H1 (cell line): ENCODE results near the gene FAU. TPM values are rescaled to one million over a fixed set of nuclear protein-coding genes. Genes with fewer than 3 reads are reported as not detected.

ENCODE experiments used
- CTCF ChIA-PET: fragments of 300-600 bp; sonication (Branson Sonifier 250); formaldehyde crosslinking; loops from one replicate; lab custom pipeline; 2021; ENCODE audit not compliant: partially characterized antibody; lab: Charles Lee
- POLR2A ChIA-PET: fragments of 300-600 bp; sonication (Branson Sonifier 250); formaldehyde crosslinking; loops from one replicate; lab custom pipeline; 2021; ENCODE audit warnings: inconsistent platforms; ENCODE audit not compliant: partially characterized antibody; lab: Charles Lee
- DNase-seq, 2 experiments: peaks; one replicate each; pipeline versions ENCODE4 v3.0.0 to v3.0.0-alpha.2; 2010 to 2022; ENCODE audit warnings: low spot score in 2 of 2, low read depth in 1 of 2, mixed read lengths in 1 of 2
- FAIRE-seq: peaks from 2 replicates; lab custom pipeline; 2011; peaks lifted over from hg19 to GRCh38; lab: Jason Lieb, UNC
- H2AFZ ChIP-seq: 2 replicates; pipeline ENCODE4 v1.8.1; 2012; ENCODE audit warnings: low read length, inconsistent platforms
- H2AK5ac ChIP-seq: 2 replicates; pipeline ENCODE4 v1.6.1; 2013; ENCODE audit warnings: low read depth, low read length
- H2BK120ac ChIP-seq: replicated peaks from 2 replicates; pipeline ENCODE3; 2013; ENCODE audit warnings: low read depth, low read length, inconsistent platforms
- H2BK12ac ChIP-seq: 2 replicates; pipeline ENCODE4 v1.6.1; 2013; ENCODE audit warnings: low read depth, low read length
- H2BK15ac ChIP-seq: 2 replicates; pipeline ENCODE4 v1.6.1; 2013; ENCODE audit warnings: low read length
- H2BK20ac ChIP-seq: 2 replicates; pipeline ENCODE4 v1.6.1; 2013; ENCODE audit warnings: low read length
- H2BK5ac ChIP-seq: 2 replicates; pipeline ENCODE4 v1.6.1; 2013; ENCODE audit warnings: low read depth, low read length
- H3K14ac ChIP-seq: 2 replicates; pipeline ENCODE4 v1.6.1; 2013; ENCODE audit warnings: inconsistent platforms; ENCODE audit not compliant: insufficient read length
- H3K18ac ChIP-seq: 2 replicates; pipeline ENCODE4 v1.6.1; 2013; ENCODE audit warnings: low read length; ENCODE audit errors: extremely low read depth
- H3K23ac ChIP-seq: 2 replicates; pipeline ENCODE4 v1.6.1; 2013; ENCODE audit warnings: inconsistent platforms; ENCODE audit not compliant: insufficient read length
- H3K23me2 ChIP-seq: 2 replicates; pipeline ENCODE4 v1.6.1; 2013; ENCODE audit warnings: low read depth, low read length
- H3K27ac ChIP-seq: 2 replicates; pipeline ENCODE4 v1.6.1; 2011; ENCODE audit warnings: low read depth, low read length, inconsistent platforms
- H3K27me3 ChIP-seq, 4 experiments: replicated peaks in 1 of 4; 1 replicate in 1 of 4; 2 replicates in 3 of 4; pipeline versions ENCODE4 v1.6.1 to v1.8.1; 2011 to 2013; ENCODE audit warnings: low read length in 3 of 4, mild to moderate bottlenecking in 3 of 4, inconsistent platforms in 2 of 4, mixed read lengths in 2 of 4, moderate library complexity in 1 of 4; ENCODE audit not compliant: control insufficient read depth in 3 of 4, insufficient read depth in 3 of 4; ENCODE audit errors: extremely low read depth in 1 of 4
- H3K36me3 ChIP-seq, 4 experiments: 2 replicates each; pipeline versions ENCODE4 v1.6.1 to v1.8.1; 2011 to 2013; ENCODE audit warnings: mild to moderate bottlenecking in 4 of 4, low read length in 3 of 4, moderate library complexity in 2 of 4, control low read depth in 1 of 4, inconsistent platforms in 1 of 4; ENCODE audit not compliant: insufficient read depth in 4 of 4, control insufficient read depth in 2 of 4
- H3K4ac ChIP-seq: replicated peaks from 2 replicates; pipeline ENCODE3; 2013; ENCODE audit warnings: low read length, low read depth, mixed read lengths, inconsistent platforms; ENCODE audit not compliant: insufficient read length
- H3K4me1 ChIP-seq, 4 experiments: replicated peaks in 1 of 4; 1 replicate in 1 of 4; 2 replicates in 3 of 4; pipeline versions ENCODE4 v1.6.1 to v1.8.1; 2011 to 2013; ENCODE audit warnings: low read length in 3 of 4, inconsistent platforms in 2 of 4, mixed read lengths in 1 of 4; ENCODE audit not compliant: insufficient read depth in 4 of 4, control insufficient read depth in 3 of 4
- H3K4me2 ChIP-seq, 2 experiments: 2 replicates each; pipeline versions ENCODE4 v1.6.1 to v1.8.1; 2011 to 2013; ENCODE audit warnings: low read depth in 2 of 2, low read length in 2 of 2, control low read depth in 1 of 2, inconsistent platforms in 1 of 2, mild to moderate bottlenecking in 1 of 2; ENCODE audit not compliant: insufficient read depth in 1 of 2
- H3K4me3 ChIP-seq, 4 experiments: fragments of 200-600, 300-600 bp in 1 of 4; sonication (generic), shearing (Covaris generic), sonication (Bioruptor Twin) in 1 of 4; 2 replicates each; pipeline versions ENCODE4 v1.5.1 to v1.8.1; 2011 to 2016; ENCODE audit warnings: low read length in 4 of 4, low read depth in 3 of 4, control low read depth in 2 of 4, inconsistent platforms in 2 of 4, mild to moderate bottlenecking in 2 of 4, mixed read lengths in 1 of 4, moderate library complexity in 1 of 4; ENCODE audit not compliant: insufficient read depth in 2 of 4; ENCODE audit errors: extremely low read depth in 1 of 4
- H3K56ac ChIP-seq: replicated peaks from 2 replicates; pipeline ENCODE3; 2013; ENCODE audit warnings: low read depth, mild to moderate bottlenecking, mixed read lengths, low read length, inconsistent platforms; ENCODE audit not compliant: insufficient read length
- H3K79me1 ChIP-seq: 2 replicates; pipeline ENCODE4 v1.6.1; 2013; ENCODE audit warnings: low read depth, low read length, control low read depth
- H3K79me2 ChIP-seq, 2 experiments: 2 replicates each; pipeline versions ENCODE4 v1.6.1 to v1.8.1; 2012 to 2013; ENCODE audit warnings: low read length in 2 of 2, mild to moderate bottlenecking in 2 of 2, inconsistent platforms in 1 of 2; ENCODE audit not compliant: insufficient read depth in 2 of 2, control insufficient read depth in 1 of 2
- H3K9ac ChIP-seq, 4 experiments: replicated peaks in 1 of 4; 1 replicate in 1 of 4; 2 replicates in 3 of 4; pipeline versions ENCODE4 v1.6.1 to v1.8.1; 2011 to 2013; ENCODE audit warnings: low read depth in 3 of 4, low read length in 3 of 4, control low read depth in 2 of 4, mild to moderate bottlenecking in 2 of 4, moderate library complexity in 2 of 4, inconsistent platforms in 1 of 4; ENCODE audit errors: extremely low read depth in 1 of 4
- H3K9me3 ChIP-seq, 2 experiments: 2 replicates each; pipeline versions ENCODE4 v1.6.1 to v1.8.1; 2012 to 2013; ENCODE audit warnings: mild to moderate bottlenecking in 2 of 2, moderate library complexity in 2 of 2, control low read depth in 1 of 2, inconsistent platforms in 1 of 2, low read depth in 1 of 2, low read length in 1 of 2, mixed read lengths in 1 of 2; ENCODE audit not compliant: insufficient read depth in 2 of 2
- H4K20me1 ChIP-seq, 2 experiments: replicated peaks in 1 of 2; 2 replicates each; pipeline versions ENCODE3 to v1.8.1; 2011 to 2013; ENCODE audit warnings: inconsistent platforms in 2 of 2, low read length in 2 of 2, mild to moderate bottlenecking in 1 of 2; ENCODE audit not compliant: insufficient read depth in 2 of 2, control insufficient read depth in 1 of 2
- H4K5ac ChIP-seq: 2 replicates; pipeline ENCODE4 v1.6.1; 2013; ENCODE audit warnings: low read length, low read depth, mixed read lengths, inconsistent platforms; ENCODE audit not compliant: insufficient read length
- H4K8ac ChIP-seq: 2 replicates; pipeline ENCODE4 v1.8.0; 2013; ENCODE audit warnings: mild to moderate bottlenecking, moderate library complexity, low read length, inconsistent platforms; ENCODE audit not compliant: insufficient read depth; ENCODE audit errors: extremely low read depth
- H4K91ac ChIP-seq: replicated peaks from 2 replicates; pipeline ENCODE3; 2013; ENCODE audit warnings: low read length, mixed read lengths, inconsistent platforms; ENCODE audit not compliant: insufficient read length
- BRCA1 ChIP-seq: IDR thresholded peaks from 2 replicates; pipeline ENCODE4 v1.6.1; 2012; ENCODE audit warnings: low read depth, low read length, improper control_type of control experiment
- FOSL1 ChIP-seq: IDR thresholded peaks from 2 replicates; pipeline ENCODE4 v1.6.1; 2011; ENCODE audit warnings: mild to moderate bottlenecking, low read depth, low read length, moderate library complexity; ENCODE audit not compliant: insufficient read depth
- NANOG ChIP-seq: IDR thresholded peaks from 2 replicates; pipeline ENCODE4 v1.6.1; 2011; ENCODE audit warnings: low read length, low read depth, mild to moderate bottlenecking, inconsistent platforms; ENCODE audit not compliant: insufficient read depth, poor library complexity, severe bottlenecking
- POU5F1 ChIP-seq: IDR thresholded peaks from 2 replicates; pipeline ENCODE4 v1.6.1; 2011; ENCODE audit warnings: low read depth, mild to moderate bottlenecking, low read length, moderate library complexity
- RAD21 ChIP-seq, 2 experiments: IDR thresholded peaks in 1 of 2; conservative IDR thresholded peaks in 1 of 2; 2 replicates each; pipeline ENCODE4 v1.6.1; 2011; ENCODE audit warnings: low read depth in 2 of 2, low read length in 2 of 2, improper control_type of control experiment in 1 of 2, inconsistent platforms in 1 of 2, mild to moderate bottlenecking in 1 of 2, moderate library complexity in 1 of 2
- SP1 ChIP-seq: IDR thresholded peaks from 2 replicates; pipeline ENCODE4 v1.6.1; 2011; ENCODE audit warnings: low read depth, low read length
- WGBS, 2 experiments: shearing (Covaris generic) in 1 of 2; methylation state at CpG; one replicate each; pipeline versions ENCODE4 v1.1.6 to v1.1.7; 2013 to 2015; ENCODE audit warnings: low lambda C conversion rate in 2 of 2, mixed read lengths in 2 of 2, inconsistent platforms in 1 of 2, low coverage in 1 of 2, missing lambda C conversion rate in 1 of 2; ENCODE audit not compliant: insufficient replicate concordance in 2 of 2, insufficient coverage in 1 of 2, insufficient read length in 1 of 2; ENCODE audit errors: extremely low coverage in 1 of 2, missing lambda C conversion rate in 1 of 2; 5-methylcytosine and 5-hydroxymethylcytosine counted together
- polyA plus RNA-seq, 7 experiments: library from polyadenylated mRNA; depleted of rRNA in 3 of 7; stranded (reverse) in 5 of 7; unstranded in 2 of 7; fragments of >200 nt in 5 of 7; fragments of 200-250 nt in 2 of 7; gene quantifications; 1 replicate in 5 of 7; 2 replicates in 1 of 7; 4 replicates in 1 of 7; pipeline versions ENCODE4 v1.2.1 to v1.2.3, GENCODE V29; 2011 to 2013; ENCODE audit warnings: missing spikeins in 2 of 7, mixed read lengths in 2 of 7
- total RNA-seq: library from RNA; stranded (reverse); fragmentation: NEBNext Ultra II Directional; extraction: Animal tissue kit (Norgen Biotek cat#: 25700); gene quantifications from 2 replicates; pipeline ENCODE4 v1.2.1, GENCODE V29; 2021

FAU gene
- total and polyA plus RNA-seq, 2 of the 8 experiments (the other 6 are each of a cell fraction or from before 2014, with no cell fraction given) = 826 to 896 TPM

GRCh38 chr11:65141896-65142494, 20.1 kb upstream of the FAU start:
- H2BK120ac ChIP-seq = no peak overlapping the region
- no peak overlapping the region for H2BK20ac ChIP-seq
- H3K4me2 ChIP-seq = no peak overlapping the region
- no peaks in the 10 kb centered on the region for H3K79me1 ChIP-seq
- H3K9ac ChIP-seq = no peak overlapping the region
- H4K8ac ChIP-seq = no peak overlapping the region
- H2BK5ac ChIP-seq = no peak overlapping the region
- 0 out of 2 replicates have a peak overlapping the region, but pooled peaks have one; percentile 62 for H2AFZ ChIP-seq
- H2AK5ac ChIP-seq = no peak overlapping the region
- H3K56ac ChIP-seq = no peak overlapping the region
- H3K18ac ChIP-seq = no peak overlapping the region
- H3K4ac ChIP-seq = no peak overlapping the region
- no peaks in the 10 kb centered on the region for H3K27me3 ChIP-seq
- H4K5ac ChIP-seq = no peak overlapping the region
- no peaks in the 10 kb centered on the region for H3K79me2 ChIP-seq
- H2BK15ac ChIP-seq = no peak overlapping the region
- TF ChIP-seq POU5F1 (no peak), FOSL1 (no peak), BRCA1 (no peak), NANOG (no peak), RAD21 (IDR thresholded peaks at IDR 0.05 in 1 of 2, conservative IDR thresholded peaks at IDR 0.05 in 1 of 2; ENCODE audit: low read depth in 2 of 2, low read length in 2 of 2) (no peak), SP1 (no peak)
- FAIRE-seq (no peak), DNase-seq (no peak)
- no peak overlapping the region for H3K14ac ChIP-seq
- no peaks in the 10 kb centered on the region for H3K23me2 ChIP-seq
- no peak overlapping the region for H3K23ac ChIP-seq
- H3K27ac ChIP-seq = no peak overlapping the region
- CTCF ChIA-PET = interaction anchor here (0.6 kb wide), 1 partner anchor 446 kb away, joined by 3 read pairs; no protein-coding TSS in a partner anchor
- H2BK12ac ChIP-seq = no peak overlapping the region
- WGBS, 2 experiments = 81% methylated on average over 7 of the region's 7 CpGs; no CpG with 5 or more reads in 1 of the 2 experiments
- no peak overlapping the region for H3K4me3 ChIP-seq
- POLR2A ChIA-PET = no interaction called here
- peaks cover 0 to 3% of the 10 kb centered on the region in 2 experiments; a peak in 1 of 4 replicates for H3K9me3 ChIP-seq
- no peaks in the 10 kb centered on the region for H4K20me1 ChIP-seq
- H3K4me1 ChIP-seq = no peaks in the 10 kb centered on the region
- no peaks in the 10 kb centered on the region for H3K36me3 ChIP-seq
- no peak overlapping the region for H4K91ac ChIP-seq
